ENCODE results near the gene ALOX5.

ALOX5 gene

GRCh38 chr10:45468079-45468478, 94.1 kb downstream of the ALOX5 start:
- no peak for TF ChIP-seq CTCF (IDR thresholded peaks at IDR 0.05; ENCODE audit: extremely low read depth, insufficient read depth, missing control alignments)
- in situ Hi-C loops (cut with MboI; ENCODE audit: low pct_unique_long_range_greater_than_20kb, low sequenced_read_pairs, unreplicated experiment) = loop anchor here (10.0 kb wide), 1 partner anchor 207 kb away; the partner anchor contains the start of gene ZFAND4
- no peak for DNase-seq (ENCODE audit: low spot score)

- DNase-seq (ENCODE audit: low spot score) = no peak
- no peak for TF ChIP-seq CTCF (IDR thresholded peaks at IDR 0.05; ENCODE audit: extremely low read depth, insufficient read depth, missing control alignments)
- in situ Hi-C loops (cut with MboI; ENCODE audit: low pct_unique_long_range_greater_than_20kb, low sequenced_read_pairs, unreplicated experiment) = no loop called here
Measured at GRCh38 chr10:45470098-45471012, 96.3 kb downstream of the ALOX5 start.

GRCh38 chr10:45471059-45471458, 97.0 kb downstream of the ALOX5 start:
- TF ChIP-seq CTCF (IDR thresholded peaks at IDR 0.05; ENCODE audit: extremely low read depth, insufficient read depth, missing control alignments) = no peak
- in situ Hi-C loops (cut with MboI; ENCODE audit: low pct_unique_long_range_greater_than_20kb, low sequenced_read_pairs, unreplicated experiment) = no loop called here
- DNase-seq (ENCODE audit: low spot score) = no peak

- TF ChIP-seq CTCF (IDR thresholded peaks at IDR 0.05; ENCODE audit: extremely low read depth, insufficient read depth, missing control alignments) = no peak
- in situ Hi-C loops (cut with MboI; ENCODE audit: low pct_unique_long_range_greater_than_20kb, low sequenced_read_pairs, unreplicated experiment) = no loop called here
- no peak for DNase-seq (ENCODE audit: low spot score)
Measured at GRCh38 chr10:45471531-45472310, 97.7 kb downstream of the ALOX5 start.

- no peak for DNase-seq (ENCODE audit: low spot score)
- in situ Hi-C loops (cut with MboI; ENCODE audit: low pct_unique_long_range_greater_than_20kb, low sequenced_read_pairs, unreplicated experiment) = no loop called here
- no peak for TF ChIP-seq CTCF (IDR thresholded peaks at IDR 0.05; ENCODE audit: extremely low read depth, insufficient read depth, missing control alignments)
Measured at GRCh38 chr10:45473126-45473525, 99.1 kb downstream of the ALOX5 start.

- no peak for TF ChIP-seq CTCF (IDR thresholded peaks at IDR 0.05; ENCODE audit: extremely low read depth, insufficient read depth, missing control alignments)
- in situ Hi-C loops (cut with MboI; ENCODE audit: low pct_unique_long_range_greater_than_20kb, low sequenced_read_pairs, unreplicated experiment) = no loop called here
- no peak for DNase-seq (ENCODE audit: low spot score)
Measured at GRCh38 chr10:45476559-45476958, 102.5 kb downstream of the ALOX5 start.
